Mucosa of stomach (tissue), 1 donor: ENCODE measurements around the gene LILRA2.
"Not testable (repeated sequence)": the region's sequence is repeated elsewhere in the genome, so short reads cannot be mapped to it uniquely, and the experiment has no call there.

Experiments
- H3K27me3 ChIP-seq: one replicate; pipeline ENCODE4 v1.7.0; 2013; ENCODE audit warnings: mild to moderate bottlenecking, low read length; ENCODE audit not compliant: control insufficient read depth, insufficient read depth
- H3K36me3 ChIP-seq: one replicate; pipeline ENCODE4 v1.7.0; 2013; ENCODE audit warnings: low read length; ENCODE audit not compliant: control insufficient read depth, insufficient read depth
- H3K4me1 ChIP-seq: one replicate; pipeline ENCODE4 v1.7.0; 2013; ENCODE audit warnings: mild to moderate bottlenecking, low read length; ENCODE audit not compliant: control insufficient read depth, insufficient read depth
- H3K4me3 ChIP-seq: one replicate; pipeline ENCODE4 v1.7.0; 2013; ENCODE audit warnings: low read length
- H3K9ac ChIP-seq: one replicate; pipeline ENCODE4 v1.7.0; 2013; ENCODE audit warnings: mild to moderate bottlenecking, low read length, moderate library complexity
- H3K9me3 ChIP-seq: one replicate; pipeline ENCODE4 v1.7.0; 2013; ENCODE audit warnings: mild to moderate bottlenecking, low read length, moderate library complexity; ENCODE audit not compliant: control insufficient read depth
- donor health status: Pancreatic carcinoma.

Gene LILRA2

DNA sequence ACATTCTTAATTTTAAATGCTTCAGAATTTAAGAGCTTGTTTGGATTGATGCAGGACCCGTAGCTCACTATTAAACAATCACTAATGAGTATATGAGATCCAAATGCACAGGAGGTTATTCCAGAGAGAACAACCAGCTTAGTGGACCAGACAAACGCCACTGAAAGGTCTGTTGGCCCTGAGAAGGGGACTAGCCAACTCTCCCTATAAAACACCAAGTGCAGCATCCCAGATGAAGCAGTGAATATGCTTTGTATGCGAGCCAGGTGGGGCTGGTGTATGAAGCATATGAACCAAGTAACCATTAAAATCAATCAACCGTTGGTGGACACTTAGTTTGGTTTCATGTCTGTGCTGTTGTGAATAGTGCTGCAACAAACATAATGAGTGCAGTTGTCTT lies 46.9 kb downstream of the LILRA2 start:
- H3K9ac ChIP-seq = no peak overlapping the region

DNA sequence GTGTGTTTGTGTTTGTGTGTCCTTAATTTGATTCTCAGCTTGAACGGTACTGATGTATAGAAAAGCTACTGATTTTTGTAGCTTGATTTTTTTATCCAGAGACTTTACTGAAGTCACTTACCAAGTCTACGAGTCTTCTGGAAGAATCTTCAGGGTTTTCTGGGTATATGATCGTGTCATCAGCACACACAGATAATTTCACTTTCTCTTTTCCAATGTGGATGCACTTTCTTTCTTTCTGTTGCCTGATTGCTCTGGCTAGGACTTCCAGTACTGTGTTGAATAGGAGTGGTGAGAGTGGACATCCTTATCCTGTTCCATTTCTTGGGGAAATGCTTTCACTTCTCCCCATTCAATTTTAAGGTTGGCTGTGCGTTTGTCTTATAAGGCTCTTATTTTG lies 48.8 kb downstream of the LILRA2 start:
- Histone ChIP-seq H3K4me1 (peaks cover under 1% of the 10 kb centered on the region), H3K9me3 (no peaks in the 10 kb centered on the region), H3K9ac (no peak overlapping the region), H3K36me3 (no peaks in the 10 kb centered on the region), H3K4me3 (no peak overlapping the region), H3K27me3 (no peaks in the 10 kb centered on the region)

More for the DNA sequence above, 46.9 kb downstream of the LILRA2 start:
- no peaks in the 10 kb centered on the region for H3K4me1 ChIP-seq
- H3K9me3 ChIP-seq = no peaks in the 10 kb centered on the region
- H3K36me3 ChIP-seq = no peaks in the 10 kb centered on the region
- H3K27me3 ChIP-seq = no peaks in the 10 kb centered on the region
- no peak overlapping the region for H3K4me3 ChIP-seq

DNA sequence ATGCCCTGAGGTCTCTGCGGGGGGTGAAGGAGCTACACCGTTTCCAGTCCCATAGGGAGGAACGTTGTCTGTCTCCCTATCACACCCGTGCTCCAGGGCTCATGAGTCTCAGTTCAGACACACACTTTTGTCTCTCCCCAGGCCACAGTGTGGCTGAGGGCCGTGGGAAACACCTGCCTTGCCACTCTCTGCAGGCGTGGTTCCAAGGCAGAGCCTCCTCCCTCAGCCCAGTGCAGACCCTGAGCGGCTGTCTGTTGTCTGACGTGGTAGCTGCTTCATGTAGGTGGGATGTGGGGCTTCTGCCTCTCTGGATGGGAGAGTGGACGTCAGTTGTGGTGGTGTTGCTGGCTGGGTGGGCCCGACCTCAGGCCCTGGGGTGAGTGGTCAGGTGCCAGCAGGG lies 50.6 kb downstream of the LILRA2 start:
- not testable (repeated sequence) for H3K4me3 ChIP-seq, H3K27me3 ChIP-seq, H3K36me3 ChIP-seq, H3K9ac ChIP-seq, H3K9me3 ChIP-seq
- peaks cover 17% of the 10 kb centered on the region for H3K4me1 ChIP-seq

DNA sequence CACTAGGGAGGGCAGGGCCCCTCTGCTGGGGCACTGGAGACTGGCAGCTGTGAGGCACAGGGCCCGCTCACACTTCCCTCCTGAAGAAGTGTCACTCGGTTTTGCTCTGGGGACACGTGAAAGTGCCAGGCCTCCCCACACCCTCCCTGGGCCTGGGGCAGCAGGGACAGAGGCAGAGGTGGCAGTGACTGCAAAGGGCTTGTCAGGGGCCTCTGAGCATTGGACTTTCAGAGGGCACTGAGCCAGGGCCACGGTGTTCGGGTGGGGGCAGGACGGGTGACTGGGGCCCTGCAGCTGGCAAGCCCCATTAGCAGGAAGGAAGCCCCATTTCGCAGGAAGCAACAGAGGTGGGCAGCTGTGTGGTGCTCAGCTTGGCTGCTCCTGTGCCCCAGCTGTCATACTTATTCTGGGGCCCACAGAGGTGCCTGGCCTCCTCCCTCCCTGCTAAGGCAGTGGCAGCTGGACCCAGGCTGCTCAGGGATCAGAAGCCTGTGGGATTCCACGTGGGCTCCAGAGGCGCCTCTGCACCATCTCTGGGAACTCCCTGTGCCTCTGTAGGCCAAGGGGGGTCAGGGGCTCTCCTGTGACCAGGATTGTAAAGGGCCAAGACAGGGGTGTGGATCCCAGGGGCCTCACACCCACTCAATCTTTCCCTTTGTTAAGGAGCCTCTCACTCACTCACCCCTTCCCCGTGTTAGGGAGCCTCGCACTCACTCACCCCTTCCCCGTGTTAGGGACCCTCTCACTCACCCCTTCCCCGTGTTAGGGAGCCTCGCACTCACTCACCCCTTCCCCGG lies 51.5 kb downstream of the LILRA2 start:
- not testable (repeated sequence) for H3K27me3 ChIP-seq, H3K9me3 ChIP-seq, H3K4me3 ChIP-seq, H3K9ac ChIP-seq, H3K36me3 ChIP-seq
- H3K4me1 ChIP-seq = peaks cover 17% of the 10 kb centered on the region

DNA sequence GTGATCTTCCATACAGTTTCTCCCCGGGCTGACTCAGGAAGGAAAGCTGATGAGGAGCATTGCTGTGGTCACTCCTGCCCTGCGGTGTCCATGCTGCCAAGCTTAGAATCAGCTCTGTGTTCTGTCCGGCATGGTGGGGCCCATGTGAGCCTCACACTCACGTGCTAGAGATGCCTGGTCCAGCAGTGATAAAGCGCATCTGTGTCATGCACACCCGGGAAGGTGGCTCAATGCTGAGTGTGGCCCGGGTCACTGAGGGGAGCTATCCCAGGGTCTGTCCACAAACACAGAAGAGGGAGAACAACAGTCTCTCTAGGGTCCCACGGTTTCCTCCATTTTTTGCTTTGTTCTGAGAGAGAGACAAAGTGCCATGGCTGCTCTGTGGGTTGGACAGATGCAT lies 53.2 kb downstream of the LILRA2 start:
- H3K4me1 ChIP-seq = peaks cover 17% of the 10 kb centered on the region
- H3K9me3 ChIP-seq = no peaks in the 10 kb centered on the region
- H3K27me3 ChIP-seq = no peaks in the 10 kb centered on the region
- no peak overlapping the region for H3K4me3 ChIP-seq
- no peak overlapping the region for H3K9ac ChIP-seq
- no peaks in the 10 kb centered on the region for H3K36me3 ChIP-seq

DNA sequence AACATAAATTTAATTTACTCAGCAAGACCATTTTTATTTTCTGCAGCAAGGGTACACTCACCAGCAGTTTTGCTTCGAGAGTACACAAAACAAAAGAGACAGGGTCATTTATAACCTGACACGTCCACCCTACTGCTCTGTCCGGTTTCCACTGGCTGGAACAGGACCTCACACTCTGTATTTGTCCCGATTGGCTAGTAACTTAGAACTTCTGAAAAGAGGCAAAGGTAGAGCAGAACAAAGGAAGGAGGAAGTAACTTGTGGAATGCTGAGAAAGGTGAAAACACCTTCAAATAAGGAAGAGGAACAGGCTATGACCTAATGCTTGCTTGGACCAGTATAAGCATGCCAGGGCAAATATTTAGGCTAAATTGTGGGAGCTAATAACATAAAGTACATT lies 54.3 kb downstream of the LILRA2 start:
- H3K36me3 ChIP-seq, H3K9me3 ChIP-seq, H3K9ac ChIP-seq, H3K4me3 ChIP-seq, H3K27me3 ChIP-seq: not testable (repeated sequence)
- H3K4me1 ChIP-seq = peaks cover 17% of the 10 kb centered on the region

DNA sequence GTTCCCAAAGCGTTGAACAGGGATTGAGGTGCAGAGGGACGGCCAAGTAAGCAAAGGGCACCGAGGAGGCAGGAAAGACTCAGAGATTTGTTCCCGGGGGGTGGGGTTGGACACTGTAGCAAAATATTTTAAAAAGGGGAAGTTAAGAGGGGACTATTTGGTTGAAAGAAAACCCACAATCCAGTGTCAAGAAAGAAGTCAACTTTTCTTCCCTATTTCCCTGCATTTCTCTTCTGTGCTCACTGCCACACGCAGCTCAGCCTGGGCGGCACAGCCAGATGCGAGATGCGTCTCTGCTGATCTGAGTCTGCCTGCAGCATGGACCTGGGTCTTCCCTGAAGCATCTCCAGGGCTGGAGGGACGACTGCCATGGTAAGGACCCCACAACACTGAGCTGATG lies 56.7 kb downstream of the LILRA2 start, which contains the start of gene LILRB1:
Gene LILRB1, plus strand, starts transcription at position 223 of the 400 bp plus-strand sequence. CDS start 590 bp downstream, outside the sequence.
- H3K4me1 ChIP-seq = peaks cover 17% of the 10 kb centered on the region
- not testable (repeated sequence) for H3K27me3 ChIP-seq, H3K9me3 ChIP-seq, H3K36me3 ChIP-seq, H3K9ac ChIP-seq, H3K4me3 ChIP-seq

DNA sequence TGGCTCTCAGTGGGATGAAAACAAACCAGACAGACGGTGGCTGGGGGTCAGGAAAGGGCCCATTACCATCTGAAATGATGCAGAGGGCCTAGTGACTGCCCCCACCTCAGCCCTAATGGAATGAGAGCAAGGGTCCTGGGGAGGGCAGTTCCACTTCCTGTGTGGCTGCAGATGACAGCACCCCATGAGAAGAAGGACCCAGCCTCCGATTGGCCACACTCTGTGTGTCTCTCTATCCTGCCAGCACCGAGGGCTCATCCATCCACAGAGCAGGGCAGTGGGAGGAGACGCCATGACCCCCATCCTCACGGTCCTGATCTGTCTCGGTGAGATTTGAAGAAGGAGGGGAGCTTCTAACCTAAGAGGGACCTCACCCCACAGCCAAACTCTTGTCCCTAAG lies 57.2 kb downstream of the LILRA2 start:
- no peak overlapping the region for H3K4me3 ChIP-seq
- no peaks in the 10 kb centered on the region for H3K36me3 ChIP-seq
- peaks cover 17% of the 10 kb centered on the region for H3K4me1 ChIP-seq
- no peak overlapping the region for H3K9ac ChIP-seq
- no peaks in the 10 kb centered on the region for H3K9me3 ChIP-seq
- no peaks in the 10 kb centered on the region for H3K27me3 ChIP-seq

DNA sequence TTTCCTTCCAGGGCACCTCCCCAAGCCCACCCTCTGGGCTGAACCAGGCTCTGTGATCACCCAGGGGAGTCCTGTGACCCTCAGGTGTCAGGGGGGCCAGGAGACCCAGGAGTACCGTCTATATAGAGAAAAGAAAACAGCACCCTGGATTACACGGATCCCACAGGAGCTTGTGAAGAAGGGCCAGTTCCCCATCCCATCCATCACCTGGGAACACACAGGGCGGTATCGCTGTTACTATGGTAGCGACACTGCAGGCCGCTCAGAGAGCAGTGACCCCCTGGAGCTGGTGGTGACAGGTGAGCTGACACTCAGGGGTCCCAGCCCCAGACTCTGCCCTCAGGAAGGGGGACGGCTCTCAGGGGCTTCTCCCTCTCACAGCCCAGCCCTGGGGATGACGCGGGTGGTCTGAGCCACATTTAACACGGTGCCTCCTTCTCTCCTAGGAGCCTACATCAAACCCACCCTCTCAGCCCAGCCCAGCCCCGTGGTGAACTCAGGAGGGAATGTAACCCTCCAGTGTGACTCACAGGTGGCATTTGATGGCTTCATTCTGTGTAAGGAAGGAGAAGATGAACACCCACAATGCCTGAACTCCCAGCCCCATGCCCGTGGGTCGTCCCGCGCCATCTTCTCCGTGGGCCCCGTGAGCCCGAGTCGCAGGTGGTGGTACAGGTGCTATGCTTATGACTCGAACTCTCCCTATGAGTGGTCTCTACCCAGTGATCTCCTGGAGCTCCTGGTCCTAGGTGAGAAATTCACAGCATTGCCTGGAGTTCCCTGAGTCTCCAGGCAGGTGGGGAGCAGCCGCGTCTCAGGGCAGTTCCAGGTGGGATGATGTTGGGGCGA lies 58.1 kb downstream of the LILRA2 start:
- H3K27me3 ChIP-seq, H3K4me3 ChIP-seq, H3K36me3 ChIP-seq, H3K9ac ChIP-seq, H3K9me3 ChIP-seq: not testable (repeated sequence)
- H3K4me1 ChIP-seq = peaks cover 17% of the 10 kb centered on the region

DNA sequence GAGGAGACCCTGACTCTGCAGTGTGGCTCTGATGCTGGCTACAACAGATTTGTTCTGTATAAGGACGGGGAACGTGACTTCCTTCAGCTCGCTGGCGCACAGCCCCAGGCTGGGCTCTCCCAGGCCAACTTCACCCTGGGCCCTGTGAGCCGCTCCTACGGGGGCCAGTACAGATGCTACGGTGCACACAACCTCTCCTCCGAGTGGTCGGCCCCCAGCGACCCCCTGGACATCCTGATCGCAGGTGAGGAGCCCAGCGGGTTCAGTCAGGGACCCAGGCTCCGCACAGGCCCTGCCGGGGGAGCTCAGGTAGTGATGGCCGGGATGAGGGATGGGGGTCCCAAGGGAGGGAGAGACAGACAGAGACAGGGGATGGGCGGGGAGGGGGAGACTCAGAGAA lies 58.9 kb downstream of the LILRA2 start:
- not testable (repeated sequence) for H3K4me3 ChIP-seq, H3K9ac ChIP-seq, H3K27me3 ChIP-seq, H3K9me3 ChIP-seq, H3K36me3 ChIP-seq
- H3K4me1 ChIP-seq = peaks cover 16% of the 10 kb centered on the region

DNA sequence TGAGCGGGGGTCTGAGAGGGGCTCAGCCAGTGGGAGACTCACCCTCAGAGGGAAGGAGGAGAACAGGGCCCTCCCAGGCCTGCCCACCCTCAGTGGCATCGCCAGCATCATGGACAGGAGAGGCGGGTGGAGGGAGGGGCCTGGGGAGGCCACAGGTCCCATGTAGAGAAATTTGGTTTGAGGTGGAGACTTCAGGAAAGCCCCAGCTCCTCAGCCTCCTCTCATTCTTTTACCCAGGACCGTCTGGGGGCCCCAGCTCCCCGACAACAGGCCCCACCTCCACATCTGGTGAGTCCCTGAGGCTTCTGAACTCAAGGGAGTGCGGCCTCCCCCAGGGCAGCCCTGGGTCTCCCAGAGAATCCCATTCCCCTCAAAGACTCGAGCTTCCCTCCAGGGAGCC lies 59.8 kb downstream of the LILRA2 start:
- Histone ChIP-seq H3K4me1 (peaks cover 7% of the 10 kb centered on the region), H3K4me3 (no peak overlapping the region), H3K9me3 (no peaks in the 10 kb centered on the region), H3K27me3 (no peaks in the 10 kb centered on the region), H3K9ac (no peak overlapping the region), H3K36me3 (no peaks in the 10 kb centered on the region)

DNA sequence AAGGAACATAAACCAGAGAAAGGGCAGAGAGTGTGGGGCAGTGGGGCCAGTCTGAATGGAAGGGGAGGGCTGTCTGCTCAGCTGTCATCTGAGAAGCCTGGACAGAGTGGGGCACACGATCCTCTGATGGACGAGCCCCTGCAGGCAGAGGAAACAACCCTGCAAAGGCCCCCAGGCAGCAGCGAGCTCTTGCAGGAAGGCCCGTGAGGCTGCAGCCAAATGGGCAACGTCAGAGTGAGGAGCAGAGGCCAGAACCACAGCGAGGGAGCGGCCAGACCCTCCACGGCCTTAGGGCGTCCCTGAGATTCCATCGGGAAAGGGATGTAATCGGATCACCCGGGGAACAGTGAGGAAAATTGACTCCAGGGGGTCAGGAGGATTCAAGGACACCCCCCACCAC lies 62.5 kb downstream of the LILRA2 start:
- not testable (repeated sequence) for H3K27me3 ChIP-seq, H3K4me1 ChIP-seq, H3K36me3 ChIP-seq, H3K9me3 ChIP-seq, H3K9ac ChIP-seq, H3K4me3 ChIP-seq
